NCI-H82 treated with DMSO at 0.1 percent for 48 hours (cell line): ENCODE measurements around the gene TRIM62.

Experiments
- DNase-seq: peaks from one replicate; lab custom pipeline; 2025; ENCODE audit not compliant: unreplicated experiment; lab: John Stamatoyannopoulos, UW

The TRIM62 gene

DNA sequence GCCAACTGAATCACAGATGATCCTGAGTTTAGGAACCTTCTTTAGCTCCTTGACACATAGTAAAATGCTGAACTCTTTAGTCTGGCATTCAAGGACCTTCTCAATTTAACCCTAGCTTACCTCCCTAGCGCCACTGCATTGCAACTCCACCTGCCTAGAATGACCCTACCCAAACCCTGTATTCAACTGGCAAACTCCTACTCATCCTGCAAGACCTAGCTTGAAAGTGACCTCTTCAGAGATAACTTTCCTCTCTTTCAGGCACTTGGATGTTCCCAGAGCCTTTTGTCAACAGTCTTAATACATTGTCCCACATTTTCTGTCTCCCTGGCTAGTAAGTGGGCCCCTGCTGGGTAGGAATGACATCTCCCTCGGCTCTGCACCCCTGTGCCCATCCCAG lies 19.7 kb downstream of the TRIM62 start:
- no peak for DNase-seq

DNA sequence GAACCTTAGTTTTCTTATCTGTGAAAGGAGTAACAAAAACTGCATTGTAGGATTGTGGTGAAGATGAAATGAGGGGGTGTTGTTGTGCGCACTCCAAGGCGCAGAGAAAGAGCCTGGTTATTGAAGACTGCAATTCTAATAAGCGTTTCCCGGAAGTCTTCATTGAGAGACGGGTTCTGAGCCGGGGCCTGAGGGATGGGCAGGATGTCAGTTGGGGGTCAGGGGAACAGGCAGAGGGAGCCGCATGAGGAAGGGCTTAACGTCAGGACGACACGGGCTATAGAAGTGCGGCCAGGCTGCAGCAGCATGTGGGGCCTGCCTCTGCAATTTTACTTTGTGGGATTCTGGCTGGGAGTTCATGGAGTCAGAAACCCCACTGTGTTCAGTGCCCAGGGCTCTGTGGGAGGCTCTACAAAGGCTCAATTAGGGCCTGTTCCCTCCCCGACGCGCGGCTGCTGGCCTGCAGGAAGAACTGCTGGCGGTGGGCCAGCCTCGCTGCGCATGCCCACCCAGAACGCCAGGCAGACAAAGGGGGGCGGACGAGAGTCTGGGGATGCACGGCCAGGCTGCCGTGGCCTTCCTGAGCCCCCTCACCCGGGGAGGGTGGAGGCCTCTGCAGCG lies 20.7 kb downstream of the TRIM62 start:
- peak; percentile 34 for DNase-seq

DNA sequence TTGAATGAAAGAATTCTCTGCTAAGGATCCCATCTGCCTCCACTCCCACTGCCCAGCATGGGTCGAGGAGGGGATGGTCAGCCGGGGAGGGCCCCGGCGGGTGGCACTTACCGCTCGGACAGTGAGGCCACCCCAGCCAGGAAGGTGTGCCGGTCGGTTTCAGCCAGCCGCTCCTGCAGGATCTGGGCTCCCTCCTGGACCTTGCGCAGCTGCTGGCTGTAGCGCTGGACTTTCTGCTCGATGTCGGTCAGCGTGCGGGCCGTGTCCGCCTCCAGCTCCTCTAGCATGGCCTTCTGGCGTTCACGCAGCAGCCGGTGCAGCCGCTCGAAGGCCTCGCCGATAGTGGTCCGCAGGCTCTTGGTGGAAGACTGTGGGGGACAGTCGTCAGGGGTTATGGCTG lies 22.3 kb downstream of the TRIM62 start:
- DNase-seq: no peak

DNA sequence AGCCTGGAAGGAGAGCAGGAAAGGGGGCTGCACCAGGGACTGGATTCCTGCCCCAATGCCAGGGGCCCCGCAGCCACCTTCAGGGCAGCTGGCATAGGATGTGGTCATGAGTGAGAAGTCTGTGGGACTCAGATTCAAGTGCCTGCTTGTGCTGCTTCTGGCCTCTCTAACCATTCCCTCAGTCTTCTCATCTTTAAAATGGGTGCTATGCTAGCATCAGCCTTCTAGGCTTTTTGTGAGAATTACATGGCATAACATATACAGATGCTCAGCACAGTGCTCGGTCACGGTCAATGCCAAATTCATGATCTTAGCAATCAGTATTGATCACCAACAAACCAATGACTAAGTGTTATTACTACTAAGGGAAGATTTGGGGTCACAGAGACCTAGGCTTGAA lies 23.5 kb downstream of the TRIM62 start:
- DNase-seq: no peak

DNA sequence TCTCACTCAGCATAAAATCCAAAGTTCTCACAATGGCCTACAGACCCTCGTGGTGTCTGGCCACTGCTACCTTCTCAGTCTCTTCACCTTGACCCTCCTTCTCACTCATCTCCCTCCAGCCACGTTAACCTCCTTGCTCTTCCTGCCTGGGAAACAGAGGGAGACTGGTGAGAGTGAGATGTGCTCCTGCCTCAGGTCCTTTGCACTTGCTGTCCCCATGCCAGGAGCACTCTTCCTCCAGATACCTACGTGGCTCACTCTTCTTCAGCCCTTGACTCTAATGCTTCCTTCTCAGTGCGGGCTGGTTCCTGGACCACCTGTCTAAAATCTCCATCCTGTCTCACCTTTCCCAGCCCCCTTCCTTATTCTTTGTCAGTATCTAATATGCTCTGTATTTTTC lies 24.7 kb downstream of the TRIM62 start:
- no peak for DNase-seq

DNA sequence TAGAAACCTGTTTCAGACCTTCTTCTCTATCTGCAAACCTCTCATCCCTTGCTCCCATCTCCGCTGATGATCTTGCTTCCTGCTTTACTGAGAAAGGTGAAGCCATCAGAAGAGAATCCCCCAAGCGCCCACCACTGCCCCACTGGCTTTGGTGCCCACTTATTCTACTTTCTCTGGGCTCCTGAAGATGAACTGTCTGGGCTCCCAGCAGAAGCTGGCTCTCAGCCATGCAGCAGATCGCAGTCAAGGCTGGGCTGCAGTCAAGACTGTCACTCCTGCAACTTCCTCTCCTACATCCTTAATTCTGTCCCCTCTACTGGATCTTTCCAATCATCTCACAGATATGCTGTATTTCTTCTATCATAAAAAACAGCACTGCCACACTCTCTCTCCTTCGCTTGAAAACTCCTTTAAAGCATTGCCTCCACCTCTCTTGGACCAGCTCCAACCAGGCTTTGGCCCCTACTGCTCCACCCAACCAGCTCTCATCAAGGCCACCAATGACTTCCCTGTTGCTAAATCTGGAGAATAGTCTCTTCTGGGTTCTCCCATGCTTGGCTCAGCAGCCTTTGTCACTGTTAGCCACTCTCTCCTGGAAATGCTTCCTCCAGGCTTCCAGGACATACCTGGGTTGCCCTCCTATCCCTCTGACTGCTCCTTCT lies 25.8 kb downstream of the TRIM62 start:
- peak; percentile 35 for DNase-seq

DNA sequence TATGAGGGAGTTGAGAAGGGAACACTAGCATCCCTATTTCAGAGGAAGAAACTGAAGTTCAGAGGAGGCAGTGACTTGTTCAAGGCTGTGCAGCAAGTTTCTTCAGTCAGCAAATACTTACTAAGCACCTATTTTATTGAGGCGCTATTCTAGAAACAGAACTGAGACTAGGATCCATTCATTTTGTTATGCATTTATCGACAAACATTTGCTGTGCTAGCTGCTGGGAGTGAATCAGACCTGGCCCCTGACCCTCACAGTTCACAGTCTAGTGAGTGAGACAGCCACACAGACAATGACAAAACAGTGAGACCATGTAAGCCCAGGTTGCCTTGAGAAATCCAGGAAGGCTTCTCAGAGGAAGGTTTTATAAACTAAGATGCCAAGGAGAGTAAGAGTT lies 28.2 kb downstream of the TRIM62 start:
- DNase-seq: no peak

DNA sequence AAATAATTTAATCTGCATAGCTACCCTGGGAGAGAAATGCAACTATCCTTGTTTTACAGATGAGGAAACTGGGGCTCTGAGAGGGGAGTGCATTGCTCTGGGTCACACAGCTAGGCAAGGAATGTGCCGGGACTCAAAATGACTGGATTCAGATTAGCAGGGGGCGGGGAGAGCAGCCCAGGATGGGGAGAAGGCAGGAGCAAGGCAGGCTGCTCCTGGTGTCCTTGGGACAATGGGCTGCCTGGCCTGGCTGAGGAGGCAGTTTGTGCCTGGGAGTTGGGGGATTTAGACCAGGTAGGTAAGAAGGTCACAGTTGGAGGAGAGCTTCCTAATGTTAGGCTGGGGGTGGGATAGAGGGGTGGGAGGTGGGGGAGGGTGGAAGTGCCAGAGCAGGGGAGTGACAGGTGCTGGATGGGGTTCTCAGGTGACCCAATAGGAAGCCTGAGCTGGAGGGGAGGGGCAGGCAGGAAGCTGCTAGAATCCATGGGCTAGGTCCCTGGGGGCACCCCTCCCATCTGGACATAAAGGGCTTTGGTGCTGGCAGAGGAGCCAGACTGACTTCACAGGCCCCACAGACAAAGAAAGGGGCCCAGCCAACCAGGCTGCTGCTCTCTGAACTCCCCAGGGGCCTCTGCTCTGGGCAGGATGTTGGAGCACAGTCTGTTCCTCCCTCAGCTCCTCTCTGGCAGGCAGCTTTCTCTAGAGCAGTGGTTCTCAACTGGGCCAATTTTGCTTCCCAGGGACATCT lies 29.0 kb downstream of the TRIM62 start:
- peak; percentile 100 for DNase-seq

DNA sequence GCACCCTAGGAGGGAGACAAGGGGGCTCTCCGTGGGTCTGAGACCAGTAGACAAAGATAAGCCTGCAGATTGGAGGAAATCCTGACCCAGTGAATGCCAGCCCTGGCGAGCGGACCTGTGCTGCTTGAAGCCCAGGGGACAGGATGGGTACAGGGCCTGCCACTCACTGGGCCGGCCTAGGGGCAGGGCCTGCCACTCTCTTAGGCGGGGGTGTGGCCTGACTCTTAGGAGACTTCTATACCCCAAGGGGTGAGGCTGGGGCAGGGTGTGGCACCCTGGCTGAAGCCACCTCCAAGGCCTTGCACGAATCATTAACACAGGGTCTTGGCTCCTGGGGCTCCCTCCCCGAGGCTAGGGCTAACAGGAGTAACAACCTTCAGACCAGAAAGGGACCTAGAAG lies 30.7 kb downstream of the TRIM62 start:
- no peak for DNase-seq

DNA sequence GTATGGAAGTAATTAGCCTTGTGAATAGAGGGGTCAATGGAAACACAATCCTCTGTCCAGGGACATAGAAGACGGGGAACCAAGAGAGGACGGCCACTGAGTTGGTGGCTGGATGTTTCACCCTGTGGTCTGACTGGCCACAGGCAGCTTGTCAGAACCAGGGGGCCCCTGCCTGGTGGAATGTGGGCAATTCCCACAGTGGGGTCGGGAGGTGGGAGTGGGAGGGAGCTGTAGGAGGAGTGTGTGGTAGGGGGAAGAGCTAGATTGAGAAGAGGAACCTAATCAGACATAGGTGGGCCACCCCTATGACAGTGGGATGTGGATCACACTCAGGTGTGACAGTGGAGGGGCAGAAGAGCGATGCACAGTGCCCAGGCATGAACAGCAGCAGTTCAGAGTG lies 31.3 kb downstream of the TRIM62 start:
- DNase-seq: no peak

DNA sequence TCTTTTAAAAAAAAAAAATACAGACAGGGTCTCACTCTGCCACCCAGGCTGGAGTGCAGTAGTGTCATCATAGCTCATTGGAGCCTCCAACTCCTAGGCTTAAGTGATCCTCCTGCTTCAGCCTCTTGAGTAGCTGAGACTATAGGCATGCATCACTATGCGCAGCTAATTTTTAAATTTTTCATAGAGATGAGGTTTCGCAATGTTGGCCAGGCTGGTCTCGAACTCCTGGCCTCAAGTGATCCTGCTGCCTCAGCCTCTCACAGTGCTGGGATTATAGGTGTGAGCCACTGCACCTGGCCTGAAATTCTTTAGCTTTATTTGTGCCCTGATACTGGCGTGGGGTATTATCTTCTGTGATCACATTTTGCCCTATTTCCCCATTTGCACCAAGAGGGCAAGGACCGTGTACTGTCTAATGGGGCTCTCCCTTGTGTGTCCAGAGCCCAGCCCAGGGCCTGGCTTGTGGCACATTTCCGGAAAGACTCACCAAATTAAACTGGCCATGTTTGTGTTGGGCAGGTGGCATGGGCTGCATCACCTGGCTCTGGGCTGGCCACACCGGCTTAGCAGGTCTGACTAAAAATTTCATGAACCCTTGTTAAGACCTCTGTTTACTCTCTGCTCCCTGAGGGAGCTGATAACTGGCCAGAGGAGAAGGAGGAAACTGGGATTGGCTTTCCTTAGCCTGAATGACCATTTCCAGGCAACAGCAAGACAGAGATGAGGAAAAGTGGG lies 32.2 kb downstream of the TRIM62 start:
- no peak for DNase-seq

DNA sequence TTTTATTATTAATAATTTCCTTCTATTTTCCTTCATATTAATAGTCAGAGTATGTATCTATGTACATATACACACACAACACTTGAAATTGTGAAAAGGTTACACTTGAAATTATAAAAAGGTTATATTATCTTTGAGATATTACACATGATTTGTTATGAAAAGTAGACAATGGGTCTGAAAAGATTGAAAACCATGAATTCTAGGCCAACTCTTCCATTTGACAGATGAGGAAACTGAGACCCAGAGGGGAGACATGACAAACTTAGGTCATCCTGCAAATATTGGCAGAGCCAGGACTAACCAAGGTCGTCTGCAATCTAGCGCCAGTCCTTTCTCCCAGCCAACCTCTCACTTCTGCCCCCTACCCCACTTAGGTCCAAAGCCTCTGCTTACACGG lies 33.2 kb downstream of the TRIM62 start:
- no peak for DNase-seq

DNA sequence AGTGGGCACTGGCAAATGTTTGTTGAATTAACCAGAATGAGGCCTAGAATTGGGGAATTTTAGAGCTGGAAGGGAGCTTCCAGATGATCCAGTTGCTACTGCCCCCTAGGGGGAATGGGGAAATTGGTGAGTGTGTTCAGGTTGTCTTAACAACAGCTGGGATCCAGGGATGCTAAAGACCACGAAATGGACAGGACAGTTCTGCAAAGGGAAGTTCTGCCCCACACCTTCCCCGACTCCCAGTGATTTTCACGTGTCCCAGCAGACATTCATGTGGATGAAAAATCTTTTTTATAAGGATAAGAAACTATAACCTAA lies 33.9 kb downstream of the TRIM62 start:
- no peak for DNase-seq

DNA sequence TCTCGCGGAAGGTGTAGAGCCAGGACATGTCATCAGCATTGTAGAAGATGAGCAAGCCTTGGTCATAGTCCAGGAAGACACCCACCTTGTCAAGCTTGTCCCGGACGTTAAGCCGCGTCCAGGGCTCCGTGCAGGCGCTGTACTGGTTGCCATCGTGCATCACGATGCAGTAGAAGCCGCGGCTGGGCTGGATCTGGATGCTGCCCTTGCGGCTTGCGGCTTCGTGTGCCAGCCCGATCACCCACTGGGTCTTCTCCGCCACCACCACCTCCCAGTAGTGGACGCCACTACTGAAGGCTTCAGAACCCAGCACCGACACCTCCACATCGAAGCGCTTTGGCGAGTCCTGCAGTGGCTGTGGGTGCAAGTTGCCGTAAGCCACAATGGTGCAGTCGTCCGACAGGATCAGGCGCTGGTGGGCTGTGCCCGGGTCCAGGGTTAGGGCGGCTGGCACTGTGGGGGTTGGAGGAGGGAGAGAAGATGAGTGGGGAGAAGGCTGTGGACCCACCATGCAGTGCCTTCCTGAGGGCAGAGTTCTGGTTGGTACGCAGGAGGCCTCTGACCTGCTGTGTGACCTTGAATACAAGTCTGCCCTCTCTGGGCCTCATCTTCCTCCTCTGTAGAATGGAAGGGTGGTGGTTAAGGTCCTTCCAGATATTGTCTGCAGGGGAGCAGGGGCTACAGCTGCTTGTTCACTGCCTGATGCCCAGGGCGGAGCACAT lies 34.4 kb downstream of the TRIM62 start:
- DNase-seq: no peak

DNA sequence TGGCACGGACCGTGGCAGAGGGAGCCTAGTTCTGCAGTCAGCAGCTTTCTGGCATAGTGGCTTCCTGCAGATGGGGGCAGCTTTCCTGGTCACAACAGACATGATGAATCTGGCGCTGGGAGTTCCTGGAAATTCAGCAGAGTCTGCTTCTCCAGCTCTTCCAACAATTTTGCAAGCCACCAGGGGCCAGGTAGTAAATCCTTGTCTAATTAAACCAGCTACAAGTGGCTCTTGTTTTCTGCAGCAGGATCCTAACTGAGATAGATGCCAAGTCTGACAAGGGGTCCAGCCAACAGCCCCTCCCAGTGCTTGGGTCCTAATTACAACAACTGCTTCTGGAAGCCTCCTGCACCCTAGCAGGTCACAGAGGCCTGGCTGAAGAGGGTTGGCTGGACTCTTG lies 35.8 kb downstream of the TRIM62 start:
- DNase-seq: no peak

DNA sequence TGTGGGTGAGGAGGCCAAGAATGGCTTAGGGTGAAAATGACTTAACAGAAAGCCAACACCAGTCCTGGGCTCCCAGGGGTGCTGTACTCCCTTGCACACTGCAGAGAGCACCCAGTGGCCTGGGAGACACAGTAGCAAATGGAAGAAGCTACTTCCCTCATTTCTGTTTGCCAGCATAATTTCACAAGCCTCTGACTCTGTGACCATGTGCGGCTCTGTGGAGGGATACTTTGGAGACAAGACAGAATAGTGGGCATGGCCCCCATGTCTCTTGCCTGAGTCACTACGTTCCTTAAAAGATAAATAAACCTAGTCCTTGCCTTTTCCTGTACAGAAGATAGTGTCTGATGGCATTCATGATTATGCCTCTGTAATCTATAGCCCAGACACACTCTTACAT lies 38.1 kb downstream of the TRIM62 start:
- no peak for DNase-seq

DNA sequence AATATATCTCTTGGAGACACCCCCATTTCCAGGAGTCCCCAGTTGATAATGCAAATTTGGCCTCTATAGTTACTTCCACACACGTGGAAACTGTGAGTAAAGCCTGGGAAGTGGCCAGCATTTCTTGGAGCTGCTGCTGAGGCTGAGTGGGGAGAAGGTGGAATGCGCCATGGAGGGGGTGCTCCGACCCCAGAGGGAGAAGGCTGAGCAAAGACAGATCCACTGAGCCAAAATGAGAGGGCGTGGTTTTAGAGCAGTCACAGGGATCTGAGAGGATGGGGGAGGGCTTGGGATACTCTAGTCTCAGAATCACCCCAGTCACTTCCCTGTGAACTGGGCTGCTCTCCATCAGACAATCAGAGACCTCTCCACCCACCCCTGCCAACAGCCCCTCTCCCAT lies 38.7 kb downstream of the TRIM62 start:
- no peak for DNase-seq

DNA sequence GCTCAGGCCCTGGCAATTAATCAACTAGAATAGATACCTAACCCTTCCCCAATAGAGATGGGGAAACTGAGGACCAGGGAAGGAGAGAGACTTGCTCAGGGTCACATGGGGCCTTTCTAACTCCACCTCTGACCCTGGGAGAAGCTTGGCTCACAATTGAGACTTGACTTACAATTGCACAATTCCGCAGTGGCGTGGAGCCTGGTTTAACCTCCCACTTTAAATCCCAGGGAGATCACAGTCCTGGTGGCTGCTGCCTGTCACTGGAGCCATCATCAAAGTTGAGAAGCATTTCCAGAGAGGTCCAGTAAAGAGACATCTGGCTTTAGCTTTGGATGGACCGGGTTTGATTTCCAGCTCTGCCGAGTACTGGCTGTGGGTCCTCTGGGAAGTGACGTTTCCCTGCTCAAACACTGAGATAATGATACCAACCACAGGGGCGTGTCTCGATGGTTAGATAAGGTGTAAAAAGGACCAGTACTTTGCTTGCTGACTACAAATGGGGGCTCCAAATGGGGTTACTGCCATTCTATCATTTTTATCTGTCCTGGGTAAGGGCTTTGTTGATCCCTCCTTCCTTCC lies 39.3 kb downstream of the TRIM62 start:
- DNase-seq: no peak

DNA sequence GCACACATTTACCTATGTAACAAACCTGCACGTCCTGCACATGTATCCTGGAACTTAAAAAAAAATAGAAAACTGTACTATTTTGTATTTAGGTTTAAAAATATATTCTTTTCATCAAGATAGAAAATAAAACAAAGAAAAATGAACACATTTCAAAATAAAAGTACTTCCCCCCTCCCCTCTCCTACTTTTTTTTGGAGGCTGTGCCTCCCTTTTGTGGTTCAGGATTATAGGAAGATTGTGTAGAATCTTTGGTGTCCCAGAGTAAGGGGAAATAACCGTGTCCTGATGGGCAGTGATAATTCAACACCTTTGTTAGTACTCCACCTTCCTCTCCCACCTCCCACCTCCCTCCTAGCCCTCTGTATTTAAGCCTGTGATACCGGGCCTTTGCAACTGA lies 40.1 kb downstream of the TRIM62 start:
- no peak for DNase-seq

DNA sequence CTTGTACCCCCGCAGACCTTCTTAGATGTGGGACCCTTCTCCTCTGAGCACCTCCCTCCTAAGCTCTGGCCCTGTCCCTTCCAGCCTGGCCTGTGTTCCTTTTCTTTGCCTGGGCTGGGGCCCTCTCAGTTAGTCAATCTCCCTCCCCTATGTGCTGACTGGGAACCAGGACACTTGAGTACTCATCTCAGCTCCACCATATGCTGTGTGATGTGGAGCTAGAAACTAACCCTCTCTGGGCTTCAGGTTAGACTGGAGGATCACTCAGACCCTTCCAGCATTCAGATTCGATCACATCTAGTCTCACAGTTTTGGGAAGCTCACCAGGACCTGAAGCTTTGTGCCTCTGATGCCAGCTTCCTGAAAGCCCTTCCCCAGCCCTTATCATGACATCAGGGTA lies 40.6 kb downstream of the TRIM62 start:
- DNase-seq: no peak
